PC-9 (cell line): ENCODE measurements around the gene AK8. TPM values are rescaled to one million over a fixed set of nuclear protein-coding genes. Genes with fewer than 3 reads are reported as not detected.

Experiments
- BruUV-seq: library from RNA; stranded (reverse); fragments of 400-500 nt; replicated peaks from 2 replicates; lab custom pipeline; 2021; lab: Mats Ljungman, UMichigan
- CTCF ChIA-PET: fragments of 300-600 bp; sonication (Branson Sonifier 250); formaldehyde crosslinking; loops from one replicate; lab custom pipeline; 2022; ENCODE audit warnings: antibody characterized with exemption; lab: Charles Lee
- POLR2A ChIA-PET: fragments of 300-600 bp; sonication (Branson Sonifier 250); formaldehyde crosslinking; loops from one replicate; lab custom pipeline; 2022; ENCODE audit warnings: antibody characterized with exemption; ENCODE audit not compliant: unreplicated experiment; lab: Charles Lee
- DNase-seq, 2 experiments: peaks; one replicate each; pipeline versions ENCODE4 v3.0.0 to v3.0.0-alpha.2; 2015 to 2022; ENCODE audit warnings: mixed read lengths in 1 of 2
- H2AFZ ChIP-seq: fragments of 200-600 bp; sonication (generic); 2 replicates; pipeline ENCODE4 v1.8.1; 2017; ENCODE audit warnings: antibody characterized with exemption
- H3F3A ChIP-seq: fragments of 200-600 bp; sonication (generic); 2 replicates; pipeline ENCODE4 v1.8.1; 2017; ENCODE audit warnings: antibody characterized with exemption, mild to moderate bottlenecking, low read depth; ENCODE audit not compliant: insufficient read depth
- H3K27ac ChIP-seq: fragments of 200-600 bp; sonication (generic); 2 replicates; pipeline ENCODE4 v1.6.1; 2016; ENCODE audit warnings: mixed run types
- H3K27me3 ChIP-seq: fragments of 200-600 bp; sonication (generic); 2 replicates; pipeline ENCODE4 v1.6.1; 2016; ENCODE audit warnings: low read depth, mixed run types; ENCODE audit not compliant: insufficient read depth
- H3K36me3 ChIP-seq: fragments of 200-600 bp; sonication (generic); 2 replicates; pipeline ENCODE4 v1.6.1; 2016; ENCODE audit warnings: low read depth, mixed run types
- H3K4me1 ChIP-seq: fragments of 200-600 bp; sonication (generic); replicated peaks from 2 replicates; pipeline ENCODE4 v1.6.1; 2016; ENCODE audit warnings: mixed run types; ENCODE audit not compliant: insufficient read depth
- H3K4me2 ChIP-seq: fragments of 200-600 bp; sonication (generic); 2 replicates; pipeline ENCODE4 v1.6.1; 2017; ENCODE audit warnings: mixed run types
- H3K4me3 ChIP-seq: fragments of 200-600 bp; sonication (generic); 2 replicates; pipeline ENCODE4 v1.6.1; 2016; ENCODE audit warnings: mixed run types
- H3K79me2 ChIP-seq: fragments of 200-600 bp; sonication (generic); 2 replicates; pipeline ENCODE4 v1.6.1; 2017; ENCODE audit warnings: low read depth, mixed run types
- H3K9me2 ChIP-seq: fragments of 200-600 bp; sonication (generic); 2 replicates; pipeline ENCODE4 v1.8.1; 2017; ENCODE audit warnings: mild to moderate bottlenecking; ENCODE audit not compliant: insufficient read depth
- H3K9me3 ChIP-seq: fragments of 200-600 bp; sonication (generic); 2 replicates; pipeline ENCODE4 v1.8.1; 2016; ENCODE audit warnings: low read depth; ENCODE audit not compliant: insufficient read depth
- H4K20me1 ChIP-seq: fragments of 200-600 bp; sonication (generic); 2 replicates; pipeline ENCODE4 v1.8.1; 2017; ENCODE audit not compliant: insufficient read depth
- CTCF ChIP-seq: fragments of 200-600 bp; sonication (generic); conservative IDR thresholded peaks from 2 replicates; pipeline ENCODE4 v1.6.1; 2017; ENCODE audit warnings: mixed run types, antibody characterized with exemption, mild to moderate bottlenecking, moderate library complexity
- EZH2 ChIP-seq: fragments of 200-600 bp; sonication (generic); IDR thresholded peaks from 2 replicates; pipeline ENCODE4 v1.8.0; 2017; ENCODE audit warnings: antibody characterized with exemption, low read depth
- intact Hi-C: fragments of 100-400 bp; cut with micrococcal nuclease; formaldehyde crosslinking; loops from one replicate; pipeline ENCODE4 v1.10.0; 2022; ENCODE audit not compliant: unreplicated experiment
- total RNA-seq: library from RNA; stranded (reverse); gene quantifications from 2 replicates; pipeline ENCODE4 v1.2.3, GENCODE V29; 2021

Gene AK8
- total RNA-seq, 1 experiment from 2014 or later = 7.2 TPM

GRCh38 chr9:132857031-132857430, 21.1 kb downstream of the AK8 start:
- Histone ChIP-seq H3K36me3 (no peaks in the 10 kb centered on the region), H4K20me1 (no peaks in the 10 kb centered on the region), H3K9me2 (no peaks in the 10 kb centered on the region), H3K79me2 (no peaks in the 10 kb centered on the region), H3K4me2 (no peak overlapping the region), H3K9me3 (no peaks in the 10 kb centered on the region), H3K27ac (no peak overlapping the region), H3K27me3 (no peaks in the 10 kb centered on the region), H2AFZ (no peak overlapping the region), H3K4me3 (no peak overlapping the region), H3K4me1 (no peaks in the 10 kb centered on the region), H3F3A (no peaks in the 10 kb centered on the region)
- ChIA-PET POLR2A (no interaction called here), CTCF (no interaction called here)
- intact Hi-C loops = no loop called here
- BruUV-seq = no TSS peak
- TF ChIP-seq EZH2 (no peak), CTCF (no peak)
- no peak for DNase-seq

- no peak overlapping the region for H3K4me3 ChIP-seq
- no TSS peak for BruUV-seq
- no peaks in the 10 kb centered on the region for H3K36me3 ChIP-seq
- no peaks in the 10 kb centered on the region for H3K27me3 ChIP-seq
- no peak overlapping the region for H3K27ac ChIP-seq
- no peaks in the 10 kb centered on the region for H3F3A ChIP-seq
- H3K4me1 ChIP-seq = no peaks in the 10 kb centered on the region
- H3K9me2 ChIP-seq = no peaks in the 10 kb centered on the region
- H3K79me2 ChIP-seq = no peaks in the 10 kb centered on the region
- no peak overlapping the region for H3K4me2 ChIP-seq
- POLR2A ChIA-PET = no interaction called here
- intact Hi-C loops = no loop called here
- CTCF ChIA-PET = no interaction called here
- DNase-seq = no peak
- no peaks in the 10 kb centered on the region for H4K20me1 ChIP-seq
- H2AFZ ChIP-seq = no peak overlapping the region
- H3K9me3 ChIP-seq = no peaks in the 10 kb centered on the region
- TF ChIP-seq CTCF (no peak), EZH2 (no peak)
These were observed 22.2 kb downstream of the AK8 start for GRCh38 chr9:132855904-132856303.

- Histone ChIP-seq H3K4me1 (no peaks in the 10 kb centered on the region), H3K27ac (no peak overlapping the region), H3K4me2 (no peak overlapping the region), H2AFZ (no peak overlapping the region), H3K9me3 (no peaks in the 10 kb centered on the region), H3F3A (no peaks in the 10 kb centered on the region), H3K27me3 (no peaks in the 10 kb centered on the region), H3K36me3 (no peaks in the 10 kb centered on the region), H3K4me3 (no peak overlapping the region), H3K9me2 (no peaks in the 10 kb centered on the region), H4K20me1 (no peaks in the 10 kb centered on the region), H3K79me2 (no peaks in the 10 kb centered on the region)
- TF ChIP-seq CTCF = no peak
- TF ChIP-seq EZH2 = no peak
- BruUV-seq = no TSS peak
- POLR2A ChIA-PET = no interaction called here
- CTCF ChIA-PET = no interaction called here
- no peak for DNase-seq
- intact Hi-C loops = no loop called here
These were observed 23.3 kb downstream of the AK8 start for GRCh38 chr9:132854832-132855231.
